Breast epithelium (tissue), 4 donors: ENCODE results near the gene TRAF7. TPM values are rescaled to one million over a fixed set of nuclear protein-coding genes. Genes with fewer than 3 reads are reported as not detected.

Source experiments
- DNase-seq, 2 donors: peaks; one replicate each; pipeline ENCODE4 v3.0.0-alpha.2; 2019; ENCODE audit warnings: low spot score in 2 of 2
- H3K27ac ChIP-seq, 2 donors: fragments of 200-600 bp; sonication (generic) in 1 of 2; one replicate each; pipeline ENCODE4 v1.5.1; 2016 to 2019; ENCODE audit warnings: mild to moderate bottlenecking in 1 of 2
- H3K27me3 ChIP-seq, 2 donors: fragments of 200-600 bp; sonication (generic) in 1 of 2; one replicate each; pipeline versions ENCODE4 v1.5.1 to v1.6.0; 2017 to 2019; ENCODE audit warnings: control low read depth in 1 of 2, mild to moderate bottlenecking in 1 of 2
- H3K36me3 ChIP-seq: fragments of 200-600 bp; one replicate; pipeline ENCODE4 v1.5.1; 2019
- H3K4me1 ChIP-seq, 2 donors: fragments of 200-600 bp; sonication (generic); one replicate each; pipeline ENCODE4 v1.5.1; 2016 to 2019; ENCODE audit warnings: control low read depth in 1 of 2
- H3K4me3 ChIP-seq, 3 donors: fragments of 200-600 bp; sonication (generic); 1 replicate in 2 of 3; 2 replicates in 1 of 3; pipeline ENCODE4 v1.5.1; 2016 to 2019; ENCODE audit warnings: mild to moderate bottlenecking in 3 of 3, moderate library complexity in 2 of 3
- H3K9me3 ChIP-seq, 2 donors: fragments of 200-600 bp; sonication (generic) in 1 of 2; one replicate each; pipeline ENCODE4 v1.5.1; 2016 to 2019; ENCODE audit warnings: control low read depth in 1 of 2
- CTCF ChIP-seq, 3 donors: fragments of 450-650 bp; IDR thresholded peaks; one replicate each; pipeline ENCODE4 v1.5.1; 2016 to 2017; ENCODE audit warnings: antibody characterized with exemption in 3 of 3, mild to moderate bottlenecking in 3 of 3, moderate library complexity in 3 of 3
- POLR2A ChIP-seq: fragments of 450-650 bp; IDR thresholded peaks from one replicate; pipeline ENCODE4 v1.6.1; 2016; ENCODE audit warnings: antibody characterized with exemption, mild to moderate bottlenecking, moderate library complexity
- POLR2AphosphoS5 ChIP-seq, 3 donors: sonication (generic); formaldehyde crosslinking; IDR thresholded peaks; one replicate each; pipeline ENCODE4 v1.6.1; 2017; ENCODE audit warnings: antibody characterized with exemption in 3 of 3
- intact Hi-C: fragments of 100-400 bp; cut with DNase I; formaldehyde crosslinking; loops from one replicate; pipeline ENCODE4 v1.15.1; 2023; ENCODE audit warnings: low total_unique reads
- total RNA-seq, 3 donors: library from RNA; depleted of rRNA; stranded (reverse); fragments of >200 nt; gene quantifications; one replicate each; pipeline ENCODE4 v1.1.0, GENCODE V29; 2016

The TRAF7 gene
- total RNA-seq, 3 donors from 2014 or later, result 28.4 to 35.4 (median 32.5) TPM

GRCh38 chr16:2183671-2184070 is 28.1 kb downstream of the TRAF7 start:
- Histone ChIP-seq H3K27me3 (no peaks in the 10 kb centered on the region), H3K9me3 (no peaks in the 10 kb centered on the region), H3K4me1 (no peaks in the 10 kb centered on the region), H3K36me3 (no peaks in the 10 kb centered on the region), H3K27ac (no peak overlapping the region), H3K4me3 (no peak overlapping the region)
- no peak for TF ChIP-seq POLR2AphosphoS5 (IDR thresholded peaks at IDR 0.05)
- no peak for TF ChIP-seq POLR2A
- no peak for TF ChIP-seq CTCF (IDR thresholded peaks at IDR 0.05)
- intact Hi-C loops, result no loop called here
- DNase-seq, result no peak

DNA sequence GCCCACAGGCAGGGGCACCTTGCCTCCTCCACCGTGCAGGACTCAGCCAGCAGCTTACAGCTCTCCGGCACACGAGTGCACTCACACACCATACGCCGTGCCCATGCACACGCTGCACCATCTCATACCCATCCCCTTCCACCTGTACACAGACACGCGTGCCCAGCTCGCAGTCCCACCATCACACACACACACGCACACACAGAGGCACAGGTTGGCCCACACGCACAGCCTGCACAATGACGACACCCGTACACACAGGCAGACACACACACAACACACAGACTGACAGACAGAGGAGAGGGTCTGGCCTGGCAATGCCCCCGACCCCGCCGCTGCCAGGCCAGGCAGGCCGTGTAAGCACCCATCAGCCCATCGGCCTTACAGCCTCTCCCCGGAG is 28.8 kb downstream of the TRAF7 start:
- no peak for DNase-seq
- H3K4me1 ChIP-seq, result no peaks in the 10 kb centered on the region
- intact Hi-C loops, result no loop called here
- no peak for TF ChIP-seq POLR2AphosphoS5 (IDR thresholded peaks at IDR 0.05)
- no peak for TF ChIP-seq POLR2A
- no peak for TF ChIP-seq CTCF (IDR thresholded peaks at IDR 0.05)
- no peaks in the 10 kb centered on the region for H3K9me3 ChIP-seq
- no peak overlapping the region for H3K4me3 ChIP-seq
- H3K36me3 ChIP-seq, result no peaks in the 10 kb centered on the region
- H3K27ac ChIP-seq, result no peak overlapping the region
- no peaks in the 10 kb centered on the region for H3K27me3 ChIP-seq

DNA sequence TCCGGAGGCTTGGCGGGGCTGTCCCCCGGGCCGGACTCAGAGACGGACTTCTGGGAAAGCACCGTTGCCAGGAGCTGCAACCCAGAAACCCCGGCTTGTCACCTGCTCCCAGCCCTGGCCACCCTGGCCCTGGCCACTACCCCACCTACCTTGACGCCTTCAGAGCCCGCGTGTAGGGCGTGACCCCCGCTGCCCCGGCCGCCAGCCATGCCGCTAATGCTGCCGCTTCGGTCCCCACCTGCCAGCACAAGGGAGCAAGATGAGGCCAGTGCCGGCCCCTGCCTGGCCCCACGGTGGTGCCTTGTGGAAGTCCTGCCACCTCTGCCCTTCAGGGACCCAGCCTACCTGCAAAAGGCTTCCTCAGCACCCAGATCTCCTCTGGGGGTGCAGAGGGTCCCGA is 29.4 kb downstream of the TRAF7 start:
- DNase-seq, result no peak
- intact Hi-C loops, result no loop called here
- Histone ChIP-seq H3K4me1 (no peaks in the 10 kb centered on the region), H3K36me3 (no peaks in the 10 kb centered on the region), H3K9me3 (no peaks in the 10 kb centered on the region), H3K27ac (no peak overlapping the region), H3K4me3 (no peak overlapping the region), H3K27me3 (no peaks in the 10 kb centered on the region)
- TF ChIP-seq CTCF (IDR thresholded peaks at IDR 0.05) (no peak), POLR2AphosphoS5 (IDR thresholded peaks at IDR 0.05) (no peak), POLR2A (no peak)

DNA sequence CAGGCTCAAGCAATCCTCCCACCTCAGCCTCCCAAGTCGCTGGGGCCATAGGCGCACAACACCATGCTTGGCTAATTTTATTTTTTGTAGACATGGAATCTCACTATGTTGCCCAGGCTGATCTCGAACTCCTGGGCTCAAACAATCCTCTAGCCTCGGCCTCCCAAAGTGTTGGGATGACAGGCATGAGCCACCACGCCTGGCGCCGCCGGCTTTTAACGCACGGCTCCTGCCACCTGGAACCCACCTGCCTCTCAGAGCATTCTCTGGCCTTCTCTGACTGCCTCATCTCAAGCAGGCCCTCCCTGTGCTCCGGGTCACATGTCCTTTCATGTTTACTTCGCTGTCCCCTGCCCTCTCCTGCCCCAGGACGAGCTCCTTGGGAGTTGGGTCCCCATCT is 30.5 kb downstream of the TRAF7 start:
- Histone ChIP-seq H3K9me3 (no peaks in the 10 kb centered on the region), H3K4me1 (no peaks in the 10 kb centered on the region), H3K27ac (no peak overlapping the region), H3K4me3 (no peak overlapping the region), H3K27me3 (no peaks in the 10 kb centered on the region), H3K36me3 (no peaks in the 10 kb centered on the region)
- no peak for DNase-seq
- TF ChIP-seq POLR2A, result no peak
- no peak for TF ChIP-seq CTCF (IDR thresholded peaks at IDR 0.05)
- TF ChIP-seq POLR2AphosphoS5 (IDR thresholded peaks at IDR 0.05), result no peak
- intact Hi-C loops, result no loop called here

GRCh38 chr16:2186505-2186904 is 30.9 kb downstream of the TRAF7 start:
- intact Hi-C loops, result no loop called here
- Histone ChIP-seq H3K27ac (no peak overlapping the region), H3K4me3 (no peak overlapping the region), H3K27me3 (no peaks in the 10 kb centered on the region), H3K4me1 (no peaks in the 10 kb centered on the region), H3K36me3 (no peaks in the 10 kb centered on the region), H3K9me3 (no peaks in the 10 kb centered on the region)
- TF ChIP-seq POLR2AphosphoS5 (IDR thresholded peaks at IDR 0.05) (no peak), POLR2A (no peak), CTCF (IDR thresholded peaks at IDR 0.05) (no peak)
- DNase-seq, result no peak
